ENCODE measurements around the gene IRF4.

Gene IRF4

GRCh38 chr6:388202-388903 lies 3.2 kb upstream of the IRF4 start:
- no peak for DNase-seq (ENCODE audit: low spot score)
- in situ Hi-C loops (cut with MboI; ENCODE audit: low pct_unique_long_range_greater_than_20kb, low sequenced_read_pairs, unreplicated experiment), result no loop called here
- TF ChIP-seq CTCF (IDR thresholded peaks at IDR 0.05; ENCODE audit: extremely low read depth, insufficient read depth, missing control alignments), result no peak

GRCh38 chr6:389143-389542 lies 2.4 kb upstream of the IRF4 start:
- in situ Hi-C loops (cut with MboI; ENCODE audit: low pct_unique_long_range_greater_than_20kb, low sequenced_read_pairs, unreplicated experiment), result no loop called here
- TF ChIP-seq CTCF (IDR thresholded peaks at IDR 0.05; ENCODE audit: extremely low read depth, insufficient read depth, missing control alignments), result no peak
- no peak for DNase-seq (ENCODE audit: low spot score)

- in situ Hi-C loops (cut with MboI; ENCODE audit: low pct_unique_long_range_greater_than_20kb, low sequenced_read_pairs, unreplicated experiment), result no loop called here
- TF ChIP-seq CTCF (IDR thresholded peaks at IDR 0.05; ENCODE audit: extremely low read depth, insufficient read depth, missing control alignments), result peak; percentile 40
- DNase-seq (ENCODE audit: low spot score), result peak; percentile 82
Observed at GRCh38 chr6:389622-390021, 1.9 kb upstream of the IRF4 start.

- in situ Hi-C loops (cut with MboI; ENCODE audit: low pct_unique_long_range_greater_than_20kb, low sequenced_read_pairs, unreplicated experiment), result no loop called here
- peak; percentile 12 for TF ChIP-seq CTCF (IDR thresholded peaks at IDR 0.05; ENCODE audit: extremely low read depth, insufficient read depth, missing control alignments)
- DNase-seq (ENCODE audit: low spot score), result peak; percentile 78
Observed at GRCh38 chr6:390914-391558, 516 bp upstream of the IRF4 start.

- in situ Hi-C loops (cut with MboI; ENCODE audit: low pct_unique_long_range_greater_than_20kb, low sequenced_read_pairs, unreplicated experiment), result no loop called here
- no peak for DNase-seq (ENCODE audit: low spot score)
- TF ChIP-seq CTCF (IDR thresholded peaks at IDR 0.05; ENCODE audit: extremely low read depth, insufficient read depth, missing control alignments), result no peak
Observed at GRCh38 chr6:392441-393390, 1.2 kb downstream of the IRF4 start.

- in situ Hi-C loops (cut with MboI; ENCODE audit: low pct_unique_long_range_greater_than_20kb, low sequenced_read_pairs, unreplicated experiment), result no loop called here
- no peak for TF ChIP-seq CTCF (IDR thresholded peaks at IDR 0.05; ENCODE audit: extremely low read depth, insufficient read depth, missing control alignments)
- no peak for DNase-seq (ENCODE audit: low spot score)
Observed at GRCh38 chr6:393391-394221, 2.1 kb downstream of the IRF4 start.

Data from GM13977 (cell line).